HK-2 (cell line): Measurements from ENCODE around the gene VCL.

ENCODE experiments used
- DNase-seq: peaks from one replicate; pipeline ENCODE4 v3.0.0-alpha.2; 2018; ENCODE audit not compliant: unreplicated experiment

The VCL gene

DNA sequence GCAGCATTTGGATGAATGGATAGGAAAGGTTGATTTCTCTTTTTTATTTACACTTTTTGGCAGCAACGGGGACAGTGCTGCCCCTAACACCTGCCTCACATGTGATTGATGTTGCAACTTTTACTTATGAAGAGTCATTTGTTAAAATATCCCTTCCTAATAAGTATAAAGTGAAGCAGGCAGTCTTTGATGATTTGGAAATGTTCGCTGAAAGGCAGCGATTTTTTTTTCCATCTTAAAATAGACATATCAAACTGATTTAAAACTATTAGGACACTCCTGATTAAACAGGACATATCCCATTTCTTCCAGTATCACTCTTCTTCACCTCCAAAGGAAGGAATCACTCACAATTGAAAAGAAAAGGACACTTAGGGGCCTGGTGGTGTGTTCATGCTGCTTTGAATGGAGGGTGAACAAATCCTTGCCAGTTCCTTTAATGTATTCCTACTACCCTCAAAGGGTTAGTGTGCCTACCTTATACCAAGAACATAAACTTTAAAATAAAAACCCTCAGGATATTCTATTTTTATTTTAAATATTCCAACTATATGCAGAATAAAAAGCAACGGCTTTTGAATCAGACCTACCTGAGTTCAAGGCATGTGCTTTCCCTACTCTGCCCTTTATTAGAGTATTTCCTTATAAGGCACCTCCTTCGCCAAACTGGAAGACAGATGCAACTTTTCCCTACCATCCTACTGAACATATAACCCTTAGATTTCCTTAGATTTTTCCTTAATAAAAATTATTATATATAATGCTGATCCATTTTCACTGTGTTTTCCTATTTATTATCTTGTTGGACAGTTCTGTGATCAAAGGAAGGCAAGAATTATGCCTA is 154.2 kb downstream of the VCL start:
- no peak for DNase-seq

DNA sequence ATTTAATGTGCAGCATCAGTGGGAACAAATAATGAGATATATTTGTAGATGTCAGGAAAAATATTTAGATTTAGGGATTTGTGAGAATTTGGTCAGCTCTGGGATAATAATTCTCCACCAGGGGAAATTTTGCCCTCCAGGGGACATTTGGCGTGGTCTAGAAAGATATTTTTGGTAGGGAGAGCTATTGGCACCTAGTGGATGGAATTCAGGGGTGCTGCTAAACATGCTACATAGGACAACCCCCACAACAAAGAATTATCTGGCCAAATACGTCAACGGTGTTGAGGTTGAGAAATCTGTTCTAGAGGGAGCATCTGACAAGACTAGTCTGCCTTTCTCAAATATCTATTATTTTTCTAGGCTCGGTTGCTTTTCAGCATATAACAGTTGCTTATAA is 155.2 kb downstream of the VCL start:
- DNase-seq: no peak

DNA sequence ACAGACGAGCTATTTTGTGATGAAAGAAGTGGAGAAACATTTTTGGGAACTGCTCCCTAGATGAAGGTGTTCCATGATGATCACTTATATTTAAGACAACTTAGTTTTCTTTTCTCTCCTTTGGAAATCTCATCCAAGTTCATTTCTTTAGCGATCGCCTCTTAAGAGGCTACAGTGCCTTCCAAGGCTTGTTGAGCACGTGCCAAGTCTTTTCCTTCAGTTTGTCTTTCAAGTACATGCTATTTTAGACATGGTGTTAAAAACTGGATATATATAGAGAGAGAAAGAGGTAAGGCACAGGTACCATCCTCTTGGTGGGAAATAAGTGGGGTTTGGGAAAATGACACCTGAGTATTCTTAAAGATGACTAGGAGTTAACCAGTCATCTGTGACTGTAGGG is 155.8 kb downstream of the VCL start:
- no peak for DNase-seq

DNA sequence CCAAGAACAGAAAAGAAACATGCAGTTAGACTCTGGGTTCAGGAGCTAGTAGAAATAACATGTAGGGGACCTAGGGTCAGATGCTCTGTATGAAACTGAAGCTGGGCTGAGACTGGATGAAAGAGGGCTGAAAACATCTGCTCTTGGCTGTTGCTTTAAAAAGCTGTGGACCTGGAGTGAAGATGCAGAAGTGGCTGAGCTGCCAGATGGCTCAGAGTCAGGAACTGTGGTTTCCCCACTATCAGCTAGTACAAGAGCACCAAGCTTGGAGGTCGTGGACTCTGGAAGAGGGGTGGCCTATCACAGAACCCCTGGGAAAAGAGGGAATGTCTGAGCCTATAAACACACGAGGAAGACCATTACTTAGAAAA is 159.0 kb downstream of the VCL start:
- DNase-seq: no peak

DNA sequence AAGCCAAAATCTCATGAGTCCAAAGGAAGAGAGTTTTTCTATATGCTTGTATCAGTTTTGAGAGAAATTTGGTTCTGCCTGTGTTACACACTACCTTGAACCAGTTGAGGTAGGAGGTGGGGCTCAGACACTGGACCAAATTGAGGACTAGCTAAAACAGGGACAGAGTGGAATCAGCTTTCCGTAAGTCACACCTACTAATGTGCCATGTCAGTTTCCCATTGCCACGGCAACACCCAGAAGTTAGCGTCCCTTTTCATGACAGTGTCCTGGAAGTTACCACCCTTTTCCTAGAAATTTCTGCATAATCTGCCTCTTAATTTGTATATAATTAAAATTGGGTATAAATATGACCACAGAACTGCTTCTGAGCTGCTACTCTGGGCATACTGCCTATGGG is 162.1 kb downstream of the VCL start:
- DNase-seq: no peak

DNA sequence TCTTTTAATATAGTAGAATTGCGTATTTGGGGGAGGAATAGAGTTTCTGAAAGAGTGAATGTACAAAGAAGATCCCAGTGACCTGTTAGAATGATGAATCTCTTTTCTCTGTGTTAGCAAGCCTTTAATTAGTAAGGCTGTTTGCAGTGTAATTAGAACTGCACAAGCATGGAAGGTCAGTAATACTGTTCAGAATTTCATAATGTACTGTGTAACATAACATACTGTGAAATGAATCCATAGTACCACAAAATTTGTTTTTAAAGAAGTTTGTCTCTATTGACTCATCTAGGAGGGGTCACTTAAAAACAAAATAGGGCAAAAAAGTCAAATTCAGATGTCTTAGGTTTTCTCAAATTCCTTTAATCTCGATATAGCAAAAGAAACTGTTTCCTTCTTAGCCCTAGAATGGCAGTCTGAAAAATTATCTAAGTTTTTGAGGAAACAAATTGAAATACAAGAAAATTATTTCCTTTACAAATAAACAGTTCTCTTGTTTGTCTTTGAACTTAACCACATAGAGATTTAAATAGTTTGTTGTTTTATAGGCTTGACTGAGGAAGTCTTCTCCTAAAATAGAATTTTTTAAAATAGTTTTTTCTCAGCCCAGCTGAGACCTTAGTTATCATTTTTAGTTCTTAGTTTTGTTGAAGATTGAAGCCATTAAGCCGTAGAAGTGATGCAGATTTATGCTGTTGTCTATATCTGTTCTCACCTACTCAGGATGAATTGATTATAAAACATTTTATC is 165.6 kb downstream of the VCL start:
- DNase-seq: no peak

DNA sequence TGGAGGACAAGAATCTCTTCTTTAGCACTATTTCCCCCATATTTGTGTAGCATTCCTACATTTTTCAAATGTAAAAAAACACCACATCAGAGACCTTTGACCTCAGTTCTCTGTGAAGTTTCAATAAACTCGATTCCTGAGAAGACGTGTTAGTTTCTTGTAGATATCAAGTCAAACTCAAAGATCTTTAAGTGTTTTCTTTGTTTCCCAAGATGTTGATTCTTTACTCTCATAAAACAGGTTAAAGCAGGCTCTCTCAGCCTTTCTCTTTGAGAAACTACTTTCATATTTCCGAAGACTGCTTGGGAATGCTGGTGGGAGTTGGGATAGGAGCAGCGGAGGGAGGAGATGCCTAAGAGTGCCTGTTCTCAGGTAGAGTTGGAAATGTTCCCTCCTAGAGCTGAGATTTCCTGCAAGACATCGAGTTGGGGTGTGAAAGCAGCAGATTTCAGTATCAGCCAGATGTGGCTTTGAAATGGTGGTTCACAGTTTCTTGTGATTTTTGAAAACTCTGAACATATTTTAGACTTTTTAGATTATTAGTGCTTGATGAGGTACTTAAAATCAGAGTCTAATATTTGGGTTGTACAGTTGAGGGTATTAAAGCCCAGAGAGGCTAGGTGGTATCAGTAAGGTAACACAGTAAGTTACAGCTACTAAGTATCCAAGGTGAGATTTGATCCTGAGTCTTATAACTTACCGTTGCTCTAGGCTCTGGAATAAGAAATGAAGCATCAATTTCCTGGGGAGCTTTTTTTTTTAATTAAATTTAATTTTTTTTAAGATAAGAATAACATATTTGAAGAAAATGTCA is 167.0 kb downstream of the VCL start:
- no peak for DNase-seq

DNA sequence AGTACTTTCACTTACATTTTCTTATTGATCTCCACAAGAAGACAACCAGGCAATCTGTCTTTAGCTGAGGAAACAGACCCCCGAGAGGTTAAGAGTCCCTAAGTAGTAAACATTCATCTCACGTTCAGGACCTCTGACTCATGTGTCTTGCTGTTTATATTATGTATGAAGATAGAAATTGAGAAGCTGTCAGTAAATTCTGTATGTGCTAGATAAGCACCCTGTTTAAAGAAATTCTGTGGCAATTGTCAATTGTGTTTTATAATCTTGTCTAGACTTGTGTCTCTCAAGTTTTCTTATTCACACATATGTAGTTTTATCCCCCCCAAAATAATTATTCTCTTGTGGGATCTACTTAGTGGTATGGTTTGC is 167.6 kb downstream of the VCL start:
- no peak for DNase-seq

DNA sequence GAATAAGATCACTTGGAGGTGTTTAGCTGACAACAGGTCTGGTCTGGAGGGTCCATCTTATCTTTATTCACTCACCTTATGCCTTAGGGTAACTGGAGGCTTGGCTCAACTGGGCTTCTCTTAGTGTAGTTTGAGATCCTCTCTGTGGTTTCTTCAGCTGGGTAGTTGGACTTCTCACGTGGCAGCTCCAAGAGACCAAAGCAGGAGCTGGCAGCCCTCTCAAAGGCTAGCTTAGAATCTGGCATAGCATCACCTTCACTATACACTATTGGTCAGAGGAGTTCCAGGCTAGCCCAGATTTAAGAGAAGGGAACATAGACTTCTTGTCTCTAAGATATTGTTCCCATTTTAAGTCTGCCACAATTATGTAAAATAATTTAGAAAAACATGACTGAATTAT is 169.5 kb downstream of the VCL start:
- DNase-seq: no peak
